OCI-LY1 (cell line): ENCODE data around the gene TBL2.

Experiments
- H2AFZ ChIP-seq: fragments of 200-600 bp; sonication (generic), shearing (Covaris generic); 2 replicates; pipeline ENCODE4 v1.6.0; 2014; ENCODE audit warnings: antibody characterized with exemption, mild to moderate bottlenecking, low read length
- H3F3A ChIP-seq: fragments of 200-600 bp; sonication (generic), shearing (Covaris generic); 2 replicates; pipeline ENCODE4 v1.6.0; 2014; ENCODE audit warnings: mild to moderate bottlenecking, antibody characterized with exemption, low read length, moderate library complexity; ENCODE audit not compliant: insufficient read depth
- H3K27ac ChIP-seq: fragments of 200-600 bp; sonication (generic); 2 replicates; pipeline ENCODE4 v1.5.1; 2014; ENCODE audit warnings: low read length, mixed run types, mild to moderate bottlenecking, low read depth; ENCODE audit not compliant: poor library complexity, severe bottlenecking
- H3K27me3 ChIP-seq: fragments of 200-600 bp; sonication (generic); 2 replicates; pipeline ENCODE4 v1.6.0; 2014; ENCODE audit warnings: antibody characterized with exemption, mild to moderate bottlenecking, low read length, moderate library complexity; ENCODE audit not compliant: insufficient read depth
- H3K36me3 ChIP-seq: fragments of 200-600 bp; sonication (generic); 2 replicates; pipeline ENCODE4 v1.6.1; 2014; ENCODE audit warnings: mild to moderate bottlenecking, antibody characterized with exemption, low read length, moderate library complexity, mixed read lengths; ENCODE audit not compliant: insufficient read depth
- H3K4me1 ChIP-seq: fragments of 200-600 bp; sonication (generic); 2 replicates; pipeline ENCODE4 v1.5.1; 2014; ENCODE audit warnings: mild to moderate bottlenecking, low read length, moderate library complexity; ENCODE audit not compliant: insufficient read depth, severe bottlenecking
- H3K4me2 ChIP-seq: fragments of 200-600 bp; sonication (generic), shearing (Covaris generic); 2 replicates; pipeline ENCODE4 v1.6.1; 2014; ENCODE audit warnings: low read length
- H3K4me3 ChIP-seq: fragments of 200-600 bp; sonication (generic); 2 replicates; pipeline ENCODE4 v1.5.1; 2014; ENCODE audit warnings: low read length, low read depth, mild to moderate bottlenecking, mixed read lengths; ENCODE audit not compliant: poor library complexity, severe bottlenecking
- H3K79me2 ChIP-seq: fragments of 200-600 bp; shearing (Covaris generic); 2 replicates; pipeline ENCODE4 v1.6.1; 2016; ENCODE audit warnings: mixed run types, low read length, mixed read lengths; ENCODE audit not compliant: insufficient read depth
- H3K9ac ChIP-seq: fragments of 200-600 bp; sonication (generic), shearing (Covaris generic); 2 replicates; pipeline ENCODE4 v1.6.1; 2014; ENCODE audit warnings: mild to moderate bottlenecking, low read length, mixed read lengths
- H3K9me2 ChIP-seq: fragments of 200-600 bp; sonication (generic), shearing (Covaris generic); 2 replicates; pipeline ENCODE4 v1.6.1; 2014; ENCODE audit warnings: low read depth, mild to moderate bottlenecking, low read length, mixed read lengths
- H3K9me3 ChIP-seq: fragments of 200-600 bp; shearing (Covaris generic); 2 replicates; pipeline ENCODE4 v1.6.1; 2014; ENCODE audit warnings: low read length, mixed read lengths
- H4K20me1 ChIP-seq: fragments of 200-600 bp; sonication (generic), shearing (Covaris generic); 2 replicates; pipeline ENCODE4 v1.6.0; 2016; ENCODE audit warnings: mild to moderate bottlenecking, low read length; ENCODE audit not compliant: insufficient read depth
- CTCF ChIP-seq: fragments of 200-600 bp; sonication (generic), shearing (Covaris generic); IDR thresholded peaks from 2 replicates; pipeline ENCODE4 v1.5.1; 2017; ENCODE audit warnings: mild to moderate bottlenecking, antibody characterized with exemption, low read length, moderate library complexity, mixed read lengths
- EZH2 ChIP-seq: fragments of 200-600 bp; sonication (generic), shearing (Covaris generic); IDR thresholded peaks from 2 replicates; pipeline ENCODE4 v1.8.0; 2017; ENCODE audit warnings: borderline replicate concordance, mixed run types, mild to moderate bottlenecking, antibody characterized with exemption, low read length, moderate library complexity, mixed read lengths

Gene TBL2

GRCh38 chr7:73549176-73549575, 29.2 kb downstream of the TBL2 start:
- H3K27ac ChIP-seq: no peak overlapping the region
- H3K36me3 ChIP-seq: peaks cover 77% of the 10 kb centered on the region
- H3K4me2 ChIP-seq: no peak overlapping the region
- no peaks in the 10 kb centered on the region for H3K27me3 ChIP-seq
- no peaks in the 10 kb centered on the region for H3F3A ChIP-seq
- no peaks in the 10 kb centered on the region for H4K20me1 ChIP-seq
- TF ChIP-seq CTCF: no peak
- TF ChIP-seq EZH2: no peak
- H3K4me1 ChIP-seq: no peaks in the 10 kb centered on the region
- H3K4me3 ChIP-seq: no peak overlapping the region
- H3K79me2 ChIP-seq: peaks cover 35% of the 10 kb centered on the region
- no peak overlapping the region for H3K9ac ChIP-seq
- no peaks in the 10 kb centered on the region for H3K9me2 ChIP-seq
- no peak overlapping the region for H2AFZ ChIP-seq
- H3K9me3 ChIP-seq: no peaks in the 10 kb centered on the region

DNA sequence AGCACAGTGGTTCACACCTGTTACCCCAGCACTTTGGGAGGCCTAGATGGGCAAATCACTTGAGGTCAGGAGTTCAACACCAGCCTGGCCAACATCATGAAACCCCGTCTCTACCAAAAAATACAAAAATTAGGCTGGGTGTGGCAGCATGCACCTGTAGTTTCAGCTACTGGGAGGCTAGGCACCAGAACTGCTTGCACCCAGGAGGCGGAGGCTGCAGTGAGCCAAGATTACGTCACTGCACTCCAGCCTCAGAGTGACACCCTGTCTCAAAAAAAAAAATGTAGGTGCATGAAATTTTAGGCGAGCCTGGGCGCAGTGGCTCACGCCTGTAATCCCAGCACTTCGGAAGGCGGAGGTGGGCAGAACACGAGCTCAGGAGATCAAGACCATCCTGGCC, 30.5 kb downstream of the TBL2 start:
- Histone ChIP-seq H3K4me1 (no peaks in the 10 kb centered on the region), H3K27ac (no peak overlapping the region), H2AFZ (no peak overlapping the region), H3K27me3 (no peaks in the 10 kb centered on the region), H3K9me3 (no peaks in the 10 kb centered on the region), H3F3A (no peaks in the 10 kb centered on the region), H3K9ac (no peak overlapping the region), H3K4me3 (no peak overlapping the region), H3K4me2 (no peak overlapping the region), H4K20me1 (no peaks in the 10 kb centered on the region), H3K9me2 (no peaks in the 10 kb centered on the region), H3K36me3 (peaks cover 78% of the 10 kb centered on the region), H3K79me2 (peaks cover 28% of the 10 kb centered on the region)
- TF ChIP-seq EZH2 (no peak), CTCF (no peak)

DNA sequence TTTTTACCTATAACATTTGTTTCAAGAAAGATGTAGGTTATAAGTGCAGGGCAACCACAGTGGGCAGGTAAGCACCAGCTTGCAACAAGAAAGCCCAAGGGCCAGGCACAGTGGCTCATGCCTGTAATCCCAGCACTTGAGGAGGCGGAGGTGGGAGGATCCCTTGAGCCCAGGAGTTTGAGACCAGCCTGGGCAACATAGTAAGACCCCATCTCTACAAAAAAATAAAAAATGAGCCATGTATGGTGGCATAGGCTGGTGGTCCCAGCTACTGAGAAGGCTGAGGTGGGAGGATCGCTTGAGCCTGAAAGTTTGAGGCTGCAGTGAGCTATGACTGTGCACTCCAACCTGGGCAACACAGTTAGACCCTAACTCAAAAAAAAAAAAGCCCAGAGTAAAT, 33.7 kb downstream of the TBL2 start:
- Histone ChIP-seq H3K4me1 (no peaks in the 10 kb centered on the region), H3F3A (no peaks in the 10 kb centered on the region), H3K27me3 (no peaks in the 10 kb centered on the region), H3K79me2 (peaks cover 24% of the 10 kb centered on the region), H3K9me3 (no peaks in the 10 kb centered on the region), H4K20me1 (no peaks in the 10 kb centered on the region), H3K27ac (no peak overlapping the region), H3K36me3 (peaks cover 70% of the 10 kb centered on the region), H3K4me2 (no peak overlapping the region), H3K9me2 (no peaks in the 10 kb centered on the region), H3K4me3 (no peak overlapping the region), H2AFZ (no peak overlapping the region), H3K9ac (no peak overlapping the region)
- TF ChIP-seq EZH2: no peak
- TF ChIP-seq CTCF: no peak
